Measurements from ENCODE around the gene MAGEA11. TPM values are rescaled to one million over a fixed set of nuclear protein-coding genes. Genes with fewer than 3 reads are reported as not detected.

MAGEA11 gene
- total and polyA plus RNA-seq, 9 of the 15 experiments (the other 6 are each of a cell fraction or from before 2014, with no cell fraction given) = 0.04 to 0.18 TPM; not detected in 7

DNA sequence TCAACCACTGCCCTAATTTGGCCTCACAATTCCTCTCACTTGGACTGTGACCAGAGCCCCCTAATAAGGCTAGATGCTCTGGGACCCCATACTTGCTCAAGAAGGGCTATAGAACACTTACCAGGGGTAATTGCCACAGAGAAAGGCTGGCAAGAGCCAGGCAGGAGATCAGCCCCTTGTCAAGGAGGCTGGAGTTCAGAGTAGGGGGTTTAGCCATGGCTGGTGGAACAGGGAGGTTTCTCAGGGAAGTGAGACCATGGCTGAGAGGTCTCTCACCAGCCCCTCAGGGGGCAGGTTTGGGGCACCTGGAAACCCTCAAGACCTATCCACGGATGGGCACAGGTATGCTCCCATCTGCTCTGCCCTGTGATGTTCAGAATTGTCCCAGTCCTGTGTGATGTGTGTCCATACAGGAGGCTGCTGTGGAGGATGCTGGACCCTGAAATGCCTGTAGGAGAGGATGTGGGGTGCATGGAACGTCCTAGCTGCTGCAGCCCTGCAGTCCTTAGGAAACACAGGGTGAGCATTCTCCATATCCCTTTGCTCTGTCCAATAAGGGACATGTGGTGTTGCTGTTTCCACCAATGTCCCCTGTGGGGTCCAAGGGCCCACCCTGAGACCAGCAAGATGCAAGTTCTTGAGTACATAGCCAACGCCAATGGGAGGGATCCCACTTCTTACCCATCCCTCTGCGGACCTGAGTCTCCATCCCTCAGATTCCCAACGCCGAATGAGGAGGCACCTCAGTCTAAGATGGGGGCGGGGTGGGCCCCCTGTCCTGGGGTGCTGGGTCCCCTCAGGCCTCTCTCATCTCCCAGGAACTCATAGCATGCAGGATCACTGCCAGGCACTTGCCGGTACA, 45.6 kb downstream of the MAGEA11 start (continued):
- TF ChIP-seq, protein P1, sequence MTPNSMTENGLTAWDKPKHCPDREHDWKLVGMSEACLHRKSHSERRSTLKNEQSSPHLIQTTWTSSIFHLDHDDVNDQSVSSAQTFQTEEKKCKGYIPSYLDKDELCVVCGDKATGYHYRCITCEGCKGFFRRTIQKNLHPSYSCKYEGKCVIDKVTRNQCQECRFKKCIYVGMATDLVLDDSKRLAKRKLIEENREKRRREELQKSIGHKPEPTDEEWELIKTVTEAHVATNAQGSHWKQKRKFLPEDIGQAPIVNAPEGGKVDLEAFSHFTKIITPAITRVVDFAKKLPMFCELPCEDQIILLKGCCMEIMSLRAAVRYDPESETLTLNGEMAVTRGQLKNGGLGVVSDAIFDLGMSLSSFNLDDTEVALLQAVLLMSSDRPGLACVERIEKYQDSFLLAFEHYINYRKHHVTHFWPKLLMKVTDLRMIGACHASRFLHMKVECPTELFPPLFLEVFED (CRISPR knock-in tag; conservative IDR thresholded peaks at IDR 0.05) = no peak

DNA sequence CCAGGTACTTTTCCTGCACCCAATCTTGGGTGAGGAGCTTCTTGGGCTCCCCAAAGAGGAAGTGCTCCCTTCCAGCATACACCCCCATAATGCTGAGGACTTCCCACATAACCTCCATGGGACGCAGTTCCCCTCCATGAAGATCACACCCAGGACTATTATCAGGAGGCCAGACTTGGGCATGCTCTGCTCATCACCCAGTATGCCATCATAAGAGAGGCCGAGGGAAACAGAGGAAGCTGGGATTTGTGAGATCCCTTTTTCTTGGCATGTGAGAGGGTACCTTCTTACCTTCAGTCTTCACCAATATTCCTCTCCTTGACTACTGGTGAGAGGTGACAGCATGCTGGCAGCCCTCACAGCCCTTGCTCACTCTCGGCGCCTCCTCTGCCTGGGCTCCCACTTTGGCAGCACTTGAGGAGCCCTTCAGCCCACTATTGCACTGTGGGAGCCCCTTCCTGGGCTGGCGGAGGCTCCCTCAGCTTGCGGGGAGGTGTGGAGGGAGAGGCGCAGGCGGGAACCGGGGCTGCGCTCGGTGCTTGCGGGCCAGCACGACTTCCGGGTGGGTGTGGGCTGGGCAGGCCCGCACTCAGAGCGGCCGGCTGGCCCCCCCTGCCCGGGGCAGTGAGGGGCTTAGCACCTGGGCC, 46.3 kb downstream of the MAGEA11 start:
- no peak for TF ChIP-seq NCOA1 (IDR thresholded peaks at IDR 0.05; ENCODE audit: low read depth)
- no peak for TF ChIP-seq SMARCB1 (IDR thresholded peaks at IDR 0.05; ENCODE audit: insufficient read length, low read depth)
- TF ChIP-seq E2F6 (IDR thresholded peaks at IDR 0.05; ENCODE audit: borderline replicate concordance in 1 of 2, extremely low read depth in 1 of 2, insufficient read depth in 1 of 2, insufficient read length in 1 of 2, low read depth in 1 of 2, low read length in 1 of 2, poor library complexity in 1 of 2, severe bottlenecking in 1 of 2) = peak in 1 of 2 experiments; percentile 11
- TF ChIP-seq ZSCAN32 (CRISPR knock-in tag; IDR thresholded peaks at IDR 0.05) = no peak
- TF ChIP-seq RHOXF2B (CRISPR knock-in tag; conservative IDR thresholded peaks at IDR 0.05) = no peak
- 0 out of 2 replicates have a peak, but pooled peaks have one; percentile 8 for TF ChIP-seq SPI1 (IDR thresholded peaks at IDR 0.05; ENCODE audit: borderline replicate concordance, low read depth, low read length)
- TF ChIP-seq, protein P2, sequence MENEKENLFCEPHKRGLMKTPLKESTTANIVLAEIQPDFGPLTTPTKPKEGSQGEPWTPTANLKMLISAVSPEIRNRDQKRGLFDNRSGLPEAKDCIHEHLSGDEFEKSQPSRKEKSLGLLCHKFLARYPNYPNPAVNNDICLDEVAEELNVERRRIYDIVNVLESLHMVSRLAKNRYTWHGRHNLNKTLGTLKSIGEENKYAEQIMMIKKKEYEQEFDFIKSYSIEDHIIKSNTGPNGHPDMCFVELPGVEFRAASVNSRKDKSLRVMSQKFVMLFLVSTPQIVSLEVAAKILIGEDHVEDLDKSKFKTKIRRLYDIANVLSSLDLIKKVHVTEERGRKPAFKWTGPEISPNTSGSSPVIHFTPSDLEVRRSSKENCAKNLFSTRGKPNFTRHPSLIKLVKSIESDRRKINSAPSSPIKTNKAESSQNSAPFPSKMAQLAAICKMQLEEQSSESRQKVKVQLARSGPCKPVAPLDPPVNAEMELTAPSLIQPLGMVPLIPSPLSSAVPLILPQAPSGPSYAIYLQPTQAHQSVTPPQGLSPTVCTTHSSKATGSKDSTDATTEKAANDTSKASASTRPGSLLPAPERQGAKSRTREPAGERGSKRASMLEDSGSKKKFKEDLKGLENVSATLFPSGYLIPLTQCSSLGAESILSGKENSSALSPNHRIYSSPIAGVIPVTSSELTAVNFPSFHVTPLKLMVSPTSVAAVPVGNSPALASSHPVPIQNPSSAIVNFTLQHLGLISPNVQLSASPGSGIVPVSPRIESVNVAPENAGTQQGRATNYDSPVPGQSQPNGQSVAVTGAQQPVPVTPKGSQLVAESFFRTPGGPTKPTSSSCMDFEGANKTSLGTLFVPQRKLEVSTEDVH (IDR thresholded peaks at IDR 0.05; ENCODE audit: low read depth, partially characterized antibody) = no peak
- TF ChIP-seq, protein P3, sequence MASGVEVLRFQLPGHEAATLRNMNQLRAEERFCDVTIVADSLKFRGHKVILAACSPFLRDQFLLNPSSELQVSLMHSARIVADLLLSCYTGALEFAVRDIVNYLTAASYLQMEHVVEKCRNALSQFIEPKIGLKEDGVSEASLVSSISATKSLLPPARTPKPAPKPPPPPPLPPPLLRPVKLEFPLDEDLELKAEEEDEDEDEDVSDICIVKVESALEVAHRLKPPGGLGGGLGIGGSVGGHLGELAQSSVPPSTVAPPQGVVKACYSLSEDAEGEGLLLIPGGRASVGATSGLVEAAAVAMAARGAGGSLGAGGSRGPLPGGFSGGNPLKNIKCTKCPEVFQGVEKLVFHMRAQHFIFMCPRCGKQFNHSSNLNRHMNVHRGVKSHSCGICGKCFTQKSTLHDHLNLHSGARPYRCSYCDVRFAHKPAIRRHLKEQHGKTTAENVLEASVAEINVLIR (CRISPR knock-in tag; IDR thresholded peaks at IDR 0.05) = no peak
- no peak for TF ChIP-seq PTTG1 (tag; IDR thresholded peaks at IDR 0.05; ENCODE audit: low read depth)
- WGBS (ENCODE audit: insufficient coverage, low coverage, missing lambda C conversion rate) = 23% methylated on average over 8 of the region's 18 CpGs
- in situ Hi-C loops (cut with MboI) = no loop called here

More for the DNA sequence above, 46.3 kb downstream of the MAGEA11 start:
- Histone ChIP-seq H3K27ac (ENCODE audit: extremely low read depth, low read depth, low read length) (no peak overlapping the region), H3K9me3 (replicated peaks; ENCODE audit: control insufficient read depth, insufficient read depth, low read depth, low read length) (no peaks in the 10 kb centered on the region), H2AFZ (ENCODE audit: low read depth, low read length) (no peak overlapping the region), H3K4me3 (no peak overlapping the region), H3K36me3 (ENCODE audit: control insufficient read depth, insufficient read depth, low read length) (no peaks in the 10 kb centered on the region), H3K9me1 (ENCODE audit: control insufficient read depth, insufficient read depth, low read length) (no peaks in the 10 kb centered on the region), H3K4me2 (ENCODE audit: insufficient read depth, low read length) (no peak overlapping the region), H3K4me1 (replicated peaks in 1 of 2; ENCODE audit: control insufficient read depth in 2 of 2, insufficient read depth in 2 of 2, low read length in 2 of 2) (peaks cover 0 to 5% of the 10 kb centered on the region in 2 experiments; a peak in 1 of 5 replicates), H3K79me2 (ENCODE audit: control insufficient read depth, insufficient read depth, low read length) (no peaks in the 10 kb centered on the region), H3K27me3 (ENCODE audit: control insufficient read depth in 2 of 2, insufficient read depth in 2 of 2, low read length in 2 of 2) (peaks cover 0 to 7% of the 10 kb centered on the region in 2 experiments; a peak in 1 of 5 replicates), H3K9ac (ENCODE audit: insufficient read depth in 1 of 2, low read depth in 2 of 2, low read length in 2 of 2) (no peak overlapping the region), H4K20me1 (replicated peaks; ENCODE audit: control insufficient read depth, insufficient read depth, low read length) (no peaks in the 10 kb centered on the region)
- ChIA-PET CTCF (ENCODE audit: low intra/inter-chr PET ratio) (no interaction called here), POLR2A (no interaction called here)
- BruUV-seq (replicated peaks) = no TSS peak
- FAIRE-seq (no peak), DNase-seq (ENCODE audit: extremely low read depth in 1 of 4, low spot score in 3 of 4) (no peak), ATAC-seq (no peak)
- intact Hi-C loops (cut with micrococcal nuclease) = no loop called here

Measured in K562 (cell line).